A673 (cell line): Measurements from ENCODE around the gene PXK.

Source experiments
- EZH2 ChIP-seq: fragments of 200-600 bp; sonication (generic); IDR thresholded peaks from 2 replicates; pipeline ENCODE4 v1.6.1; 2017; ENCODE audit warnings: borderline replicate concordance, low read depth, mild to moderate bottlenecking, mixed read lengths, antibody characterized with exemption, low read length; ENCODE audit not compliant: poor library complexity, severe bottlenecking
- TF ChIP-seq, protein P1 (sequence below): fragments of 300-800, 200-600 bp; sonication (generic); conservative IDR thresholded peaks from 2 replicates; pipeline ENCODE4 v1.5.1; 2017; ENCODE audit warnings: low read depth, mild to moderate bottlenecking, antibody characterized with exemption, low read length, moderate library complexity, mixed read lengths

GRCh38 chr3:58434990-58435389 lies 102.3 kb downstream of the PXK start:
- TF ChIP-seq, protein P1, sequence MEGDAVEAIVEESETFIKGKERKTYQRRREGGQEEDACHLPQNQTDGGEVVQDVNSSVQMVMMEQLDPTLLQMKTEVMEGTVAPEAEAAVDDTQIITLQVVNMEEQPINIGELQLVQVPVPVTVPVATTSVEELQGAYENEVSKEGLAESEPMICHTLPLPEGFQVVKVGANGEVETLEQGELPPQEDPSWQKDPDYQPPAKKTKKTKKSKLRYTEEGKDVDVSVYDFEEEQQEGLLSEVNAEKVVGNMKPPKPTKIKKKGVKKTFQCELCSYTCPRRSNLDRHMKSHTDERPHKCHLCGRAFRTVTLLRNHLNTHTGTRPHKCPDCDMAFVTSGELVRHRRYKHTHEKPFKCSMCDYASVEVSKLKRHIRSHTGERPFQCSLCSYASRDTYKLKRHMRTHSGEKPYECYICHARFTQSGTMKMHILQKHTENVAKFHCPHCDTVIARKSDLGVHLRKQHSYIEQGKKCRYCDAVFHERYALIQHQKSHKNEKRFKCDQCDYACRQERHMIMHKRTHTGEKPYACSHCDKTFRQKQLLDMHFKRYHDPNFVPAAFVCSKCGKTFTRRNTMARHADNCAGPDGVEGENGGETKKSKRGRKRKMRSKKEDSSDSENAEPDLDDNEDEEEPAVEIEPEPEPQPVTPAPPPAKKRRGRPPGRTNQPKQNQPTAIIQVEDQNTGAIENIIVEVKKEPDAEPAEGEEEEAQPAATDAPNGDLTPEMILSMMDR: no peak
- no peak for TF ChIP-seq EZH2
